SJSA1 (cell line): ENCODE measurements around the gene ILK. TPM values are rescaled to one million over a fixed set of nuclear protein-coding genes. Genes with fewer than 3 reads are reported as not detected.

ENCODE experiments used
- DNase-seq, 2 experiments: peaks; one replicate each; pipeline ENCODE4 v3.0.0-alpha.2; 2015 to 2020; ENCODE audit warnings: low spot score in 2 of 2, low read depth in 1 of 2
- H3K27ac ChIP-seq: fragments of 250-450 bp; sonication (Bioruptor Pico); 2 replicates; pipeline ENCODE4 v1.5.1; 2020; ENCODE audit warnings: mild to moderate bottlenecking, moderate library complexity
- H3K27me3 ChIP-seq: fragments of 250-450 bp; sonication (Bioruptor Pico); replicated peaks from 2 replicates; pipeline ENCODE4 v1.5.1; 2020; ENCODE audit warnings: mild to moderate bottlenecking, moderate library complexity
- H3K36me3 ChIP-seq: fragments of 250-450 bp; sonication (Bioruptor Pico); 2 replicates; pipeline ENCODE4 v1.5.1; 2020; ENCODE audit warnings: mild to moderate bottlenecking
- H3K4me1 ChIP-seq: fragments of 250-450 bp; sonication (Bioruptor Pico); replicated peaks from 2 replicates; pipeline ENCODE4 v1.6.1; 2021; ENCODE audit warnings: mild to moderate bottlenecking
- H3K4me3 ChIP-seq: fragments of 250-450 bp; sonication (Bioruptor Pico); 2 replicates; pipeline ENCODE4 v1.5.1; 2020; ENCODE audit warnings: mild to moderate bottlenecking
- H3K9me3 ChIP-seq: fragments of 250-450 bp; sonication (Bioruptor Pico); replicated peaks from 2 replicates; pipeline ENCODE4 v1.5.1; 2020; ENCODE audit warnings: mild to moderate bottlenecking
- total RNA-seq: library from RNA; depleted of rRNA; stranded (reverse); fragments of >200 nt; shearing (Covaris generic); gene quantifications from 2 replicates; pipeline ENCODE4 v1.2.3, GENCODE V29; 2014

The ILK gene
- total RNA-seq, 1 experiment from 2014 or later = 180 TPM

DNA sequence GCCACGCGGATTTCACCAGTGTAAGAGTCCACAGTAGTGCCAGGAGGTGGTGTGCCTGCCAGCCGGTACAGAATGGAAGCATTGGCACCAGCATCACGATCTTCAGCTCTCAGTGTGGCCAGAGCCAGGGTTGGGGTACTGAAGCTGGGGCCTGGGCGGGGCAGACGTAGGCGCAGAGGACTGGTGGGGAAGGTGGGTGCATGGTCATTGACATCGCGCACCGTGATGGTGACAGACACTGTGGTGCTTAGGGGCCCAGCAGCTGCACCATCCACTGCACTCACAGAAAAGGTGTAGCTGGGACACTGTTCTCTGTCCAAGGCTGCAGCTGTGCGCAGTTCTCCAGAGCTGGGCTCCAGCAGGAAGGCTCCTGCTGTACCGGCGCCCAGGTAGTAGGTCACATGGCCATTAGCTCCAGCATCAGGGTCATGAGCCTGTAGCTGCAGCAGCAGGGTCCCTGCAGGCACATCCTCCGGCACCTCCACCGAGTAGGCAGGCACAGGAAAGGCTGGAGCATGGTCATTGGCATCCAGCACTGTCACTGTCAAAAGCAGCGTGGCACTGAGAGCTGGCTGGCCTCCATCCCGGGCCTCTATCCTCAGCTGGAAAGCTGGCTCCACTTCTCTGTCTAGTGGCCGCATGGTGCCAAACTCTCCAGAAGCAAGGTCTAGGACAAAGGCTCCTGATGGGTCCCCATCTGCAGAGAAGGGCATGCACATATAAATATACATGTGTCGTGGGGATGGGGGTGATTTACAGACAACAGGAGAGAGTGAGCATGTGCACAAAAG, 23.6 kb downstream of the ILK start:
- Histone ChIP-seq H3K27ac (no peak overlapping the region), H3K36me3 (no peaks in the 10 kb centered on the region), H3K9me3 (no peaks in the 10 kb centered on the region), H3K4me1 (no peaks in the 10 kb centered on the region), H3K4me3 (no peak overlapping the region), H3K27me3 (no peaks in the 10 kb centered on the region)
- DNase-seq = no peak

DNA sequence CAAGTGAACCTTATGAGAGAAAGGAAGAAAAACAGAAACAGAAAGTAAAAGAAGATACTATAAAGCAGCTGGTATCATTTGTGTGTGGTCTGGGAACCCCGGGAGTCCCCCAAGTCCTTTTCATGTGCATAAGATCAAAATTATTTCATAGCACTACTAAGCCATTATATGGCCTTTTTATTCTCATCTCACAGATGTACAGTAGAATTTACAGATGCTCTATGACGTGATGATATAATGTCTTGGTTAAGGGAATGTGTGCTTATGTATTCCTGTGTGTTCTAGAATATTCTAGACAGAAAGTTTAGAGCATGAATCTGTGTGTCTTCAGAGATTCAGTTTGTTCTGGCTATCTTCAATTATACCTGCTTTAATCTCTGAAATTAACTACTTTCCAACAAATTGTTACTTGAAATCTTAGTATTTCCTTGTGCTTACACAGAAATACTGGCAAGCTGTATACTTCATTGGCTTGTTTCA, 24.2 kb downstream of the ILK start:
- Histone ChIP-seq H3K9me3 (no peaks in the 10 kb centered on the region), H3K4me3 (no peak overlapping the region), H3K27me3 (no peaks in the 10 kb centered on the region), H3K4me1 (no peaks in the 10 kb centered on the region), H3K36me3 (no peaks in the 10 kb centered on the region), H3K27ac (no peak overlapping the region)
- DNase-seq = no peak

DNA sequence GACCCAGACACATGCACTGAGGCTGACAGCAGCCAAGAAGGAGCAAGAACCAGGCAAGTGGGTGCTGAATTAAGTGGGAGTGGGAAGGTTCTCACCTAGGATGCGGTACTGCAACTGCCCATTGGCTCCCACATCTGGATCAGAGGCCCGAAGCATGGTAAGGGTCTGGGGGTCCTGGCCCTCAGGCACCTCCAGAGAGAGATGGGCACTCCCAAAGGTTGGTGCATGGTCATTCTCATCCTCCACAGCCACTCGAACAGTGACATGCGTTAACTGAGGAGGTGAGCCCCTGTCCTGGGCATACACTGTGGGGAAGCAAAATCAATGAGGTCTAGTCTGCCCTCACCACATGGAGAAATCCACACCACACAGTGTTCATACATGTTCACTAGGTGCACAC, 25.0 kb downstream of the ILK start:
- H3K27me3 ChIP-seq = no peaks in the 10 kb centered on the region
- no peak for DNase-seq
- H3K9me3 ChIP-seq = no peaks in the 10 kb centered on the region
- no peaks in the 10 kb centered on the region for H3K36me3 ChIP-seq
- H3K4me3 ChIP-seq = no peak overlapping the region
- no peaks in the 10 kb centered on the region for H3K4me1 ChIP-seq
- H3K27ac ChIP-seq = no peak overlapping the region

DNA sequence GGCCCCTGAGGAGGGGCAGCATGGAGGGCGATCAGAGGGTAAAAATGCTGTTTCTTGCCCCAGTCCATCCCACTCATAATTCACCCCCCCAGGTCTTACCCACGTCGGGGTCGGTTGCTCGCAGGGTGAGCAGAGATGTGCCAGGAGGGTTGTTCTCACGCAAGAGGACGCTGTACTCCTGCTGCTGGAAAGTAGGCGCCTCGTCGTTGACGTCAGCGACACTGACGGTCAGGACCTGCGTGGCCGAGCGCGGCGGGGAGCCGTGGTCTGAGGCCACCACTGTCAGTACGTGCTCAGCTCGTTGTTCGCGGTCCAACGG, 26.0 kb downstream of the ILK start:
- Histone ChIP-seq H3K27me3 (no peaks in the 10 kb centered on the region), H3K4me1 (no peaks in the 10 kb centered on the region), H3K4me3 (no peak overlapping the region), H3K36me3 (no peaks in the 10 kb centered on the region), H3K9me3 (no peaks in the 10 kb centered on the region), H3K27ac (no peak overlapping the region)
- no peak for DNase-seq

DNA sequence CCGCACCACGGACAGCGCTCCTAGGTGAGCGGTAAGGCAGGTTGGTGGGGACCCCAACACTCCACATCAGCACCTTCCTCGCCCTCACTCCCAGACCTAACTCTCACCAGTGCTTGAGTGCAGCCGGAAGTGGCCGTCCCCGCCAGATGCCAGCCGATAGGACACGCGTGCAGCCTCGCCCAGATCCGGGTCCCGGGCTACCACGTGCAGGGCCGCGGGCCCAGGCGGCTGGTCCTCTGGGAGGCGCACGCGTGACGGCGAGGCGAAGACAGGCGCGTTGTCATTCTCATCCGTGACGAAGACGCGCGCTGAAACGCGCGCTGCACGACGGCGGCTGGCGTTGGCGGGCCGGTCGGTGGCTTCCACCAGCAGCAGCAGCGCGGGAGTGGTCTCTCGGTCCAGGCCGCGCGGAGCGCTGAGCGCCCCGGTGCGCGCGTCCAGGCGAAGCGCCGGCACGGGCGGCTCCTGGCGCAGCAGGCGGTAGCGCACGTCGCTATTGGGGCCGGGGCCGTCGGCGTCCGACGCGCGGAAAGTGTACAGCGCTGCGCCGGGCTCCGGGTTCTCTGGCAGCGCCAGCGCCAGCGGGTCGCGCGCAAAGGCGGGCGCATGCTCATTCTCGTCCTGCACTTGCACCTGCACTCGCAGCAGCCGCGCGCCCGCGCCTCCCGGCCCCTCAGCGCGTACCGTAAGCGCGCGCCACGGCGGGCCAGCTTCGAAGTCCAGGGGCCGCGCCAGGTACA, 26.5 kb downstream of the ILK start:
- no peaks in the 10 kb centered on the region for H3K36me3 ChIP-seq
- DNase-seq = no peak
- no peak overlapping the region for H3K27ac ChIP-seq
- no peak overlapping the region for H3K4me3 ChIP-seq
- no peaks in the 10 kb centered on the region for H3K4me1 ChIP-seq
- no peaks in the 10 kb centered on the region for H3K27me3 ChIP-seq
- H3K9me3 ChIP-seq = no peaks in the 10 kb centered on the region

DNA sequence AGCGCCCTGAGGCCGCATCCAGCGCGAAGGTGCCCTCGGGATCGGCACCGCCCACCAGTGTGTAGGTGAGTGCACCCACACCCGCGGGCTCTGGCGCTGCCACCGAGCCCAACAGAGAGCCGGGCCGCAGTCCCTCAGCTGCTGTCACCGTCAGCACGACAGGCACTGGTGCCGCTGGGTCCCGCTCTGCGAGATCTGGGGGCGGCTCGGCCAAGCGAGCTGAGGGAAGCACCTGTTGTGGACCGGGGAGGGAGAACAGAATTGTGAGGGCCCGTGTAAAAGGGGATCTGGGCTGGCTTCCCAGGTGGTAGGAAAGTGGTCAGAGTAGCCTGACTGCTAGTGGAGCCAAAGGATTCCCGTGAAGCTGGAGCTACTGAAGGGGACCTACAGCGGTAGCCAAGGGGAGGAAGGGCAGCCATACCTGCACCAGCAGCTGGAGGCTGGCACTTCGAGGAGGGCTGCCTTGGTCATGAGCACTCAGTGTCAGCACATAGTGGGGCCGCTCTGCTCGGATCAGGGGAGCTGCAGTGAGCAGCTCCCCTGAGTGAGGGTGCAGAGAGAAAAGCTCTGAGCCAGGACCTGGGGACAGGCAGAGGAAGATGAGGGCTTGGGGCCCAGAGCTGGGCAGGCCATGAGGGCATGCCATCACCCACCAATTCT, 27.2 kb downstream of the ILK start:
- Histone ChIP-seq H3K4me1 (no peaks in the 10 kb centered on the region), H3K27me3 (no peaks in the 10 kb centered on the region), H3K4me3 (no peak overlapping the region), H3K36me3 (no peaks in the 10 kb centered on the region), H3K27ac (no peak overlapping the region), H3K9me3 (no peaks in the 10 kb centered on the region)
- DNase-seq = no peak

DNA sequence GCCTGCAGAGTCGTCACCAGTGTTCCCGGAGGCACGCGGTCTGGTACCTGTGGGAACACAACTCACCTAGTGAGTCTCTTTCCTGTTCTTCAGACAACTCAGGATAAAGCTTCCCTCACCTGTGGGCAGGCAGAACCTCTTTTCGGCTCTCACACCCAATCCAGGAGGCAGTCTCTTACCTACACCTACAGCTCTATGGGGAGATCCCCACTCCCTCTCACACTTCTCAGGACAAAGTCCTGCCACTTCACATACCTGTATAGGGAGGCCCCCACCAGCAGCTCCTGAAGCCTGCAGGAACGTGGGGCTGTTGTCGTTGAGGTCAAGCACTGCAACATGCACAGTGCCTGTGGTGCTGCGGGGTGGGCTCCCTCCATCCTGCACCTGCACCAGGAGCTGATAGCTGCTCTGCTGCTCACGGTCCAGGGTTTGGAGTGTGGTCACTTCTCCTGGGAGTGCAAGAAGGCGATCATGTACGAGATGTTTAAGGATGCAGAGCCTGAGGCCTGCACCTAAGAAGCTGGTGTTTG, 27.9 kb downstream of the ILK start:
- no peaks in the 10 kb centered on the region for H3K4me1 ChIP-seq
- H3K4me3 ChIP-seq = no peak overlapping the region
- H3K36me3 ChIP-seq = no peaks in the 10 kb centered on the region
- DNase-seq = no peak
- H3K27me3 ChIP-seq = no peaks in the 10 kb centered on the region
- no peaks in the 10 kb centered on the region for H3K9me3 ChIP-seq
- H3K27ac ChIP-seq = no peak overlapping the region

DNA sequence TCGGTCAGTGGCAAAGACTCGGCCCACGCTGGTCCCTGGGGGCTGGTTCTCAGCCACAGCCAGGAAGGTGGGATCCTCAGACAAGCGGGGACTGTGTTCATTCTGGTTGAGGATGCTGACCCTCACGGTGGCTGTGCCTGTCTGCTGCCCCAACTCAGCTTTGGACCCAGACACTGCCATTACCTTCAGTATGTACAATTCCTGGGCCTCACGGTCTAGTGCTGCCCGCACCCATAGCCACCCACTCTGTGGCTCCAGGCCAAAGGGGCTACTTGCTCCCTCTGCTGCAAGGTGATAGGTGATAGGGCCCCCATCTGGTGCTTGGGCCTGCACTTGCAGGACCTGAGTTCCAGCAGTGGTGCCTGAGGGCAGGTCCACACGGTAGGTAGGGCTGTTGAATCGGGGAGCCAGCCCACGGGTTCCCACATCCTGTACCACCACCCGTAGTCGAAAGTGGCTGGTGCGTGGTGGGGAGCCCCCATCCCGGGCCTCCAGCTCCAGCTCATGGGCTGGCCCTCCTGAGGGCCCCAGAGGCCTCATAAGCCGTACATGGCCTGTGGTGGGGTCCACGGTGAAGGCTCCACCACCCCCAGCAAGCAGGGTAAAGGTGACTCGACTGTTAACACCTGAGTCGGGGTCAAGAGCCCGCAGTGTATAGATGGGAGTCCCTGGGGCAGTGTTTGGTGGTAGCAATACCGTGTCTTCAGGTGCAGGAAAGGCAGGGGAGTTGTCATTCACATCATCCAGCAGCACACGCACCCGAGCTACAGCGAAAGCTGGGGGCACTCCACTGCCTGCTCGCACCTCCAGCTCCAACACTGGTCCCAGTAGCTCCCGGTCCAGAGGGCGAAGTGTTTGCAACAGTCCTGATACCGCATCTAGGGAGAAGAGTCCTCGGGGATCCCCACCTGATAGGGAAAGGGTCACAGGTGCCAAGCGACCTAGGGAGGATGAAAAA, 28.8 kb downstream of the ILK start:
- no peak for DNase-seq
- Histone ChIP-seq H3K27me3 (no peaks in the 10 kb centered on the region), H3K36me3 (no peaks in the 10 kb centered on the region)

DNA sequence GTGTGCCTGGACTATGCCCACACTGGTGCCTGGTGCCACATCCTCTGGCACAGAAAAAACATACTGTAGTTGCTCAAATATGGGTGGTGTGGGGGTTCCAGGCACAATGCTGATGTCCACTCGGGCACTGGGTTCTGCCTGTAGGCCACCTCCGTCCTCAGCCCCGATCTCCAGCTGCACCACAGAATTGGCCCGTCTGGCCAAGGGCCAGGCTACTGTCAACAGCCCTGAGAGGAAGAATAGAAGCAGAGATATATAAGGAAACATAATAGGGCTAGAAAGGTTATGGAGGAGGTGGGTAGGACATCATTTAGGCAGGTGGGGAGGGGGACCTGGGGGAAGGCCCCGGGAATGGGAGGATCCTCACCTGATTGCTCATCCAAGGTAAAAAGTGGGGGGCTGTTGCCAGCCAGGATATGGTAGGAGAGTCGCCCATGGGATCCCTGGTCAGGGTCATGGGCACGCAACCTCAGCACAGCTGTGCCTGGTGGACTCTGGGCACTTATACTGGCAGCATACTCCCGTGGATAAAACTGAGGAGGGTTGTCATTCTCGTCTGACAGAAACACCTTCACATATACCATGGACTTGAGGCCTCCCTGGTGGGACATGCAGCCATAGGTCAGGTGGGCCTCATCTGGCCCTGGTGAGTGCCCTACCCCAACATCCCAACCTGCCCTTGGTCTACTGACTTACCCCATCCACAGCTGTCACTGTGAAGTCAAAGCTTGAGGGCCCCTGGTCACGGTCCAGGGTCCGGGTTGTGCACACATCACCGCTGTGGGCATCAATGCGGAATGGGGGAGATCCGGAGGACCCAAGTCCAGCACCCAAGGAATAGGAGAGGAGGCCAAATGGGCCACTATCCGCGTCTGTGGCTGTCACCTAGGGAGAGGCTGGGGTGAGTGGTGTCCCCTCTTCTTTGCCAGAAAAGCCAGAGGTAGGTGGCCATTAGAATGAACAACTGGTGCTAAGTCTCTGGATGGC, 30.1 kb downstream of the ILK start:
- no peak for DNase-seq
- Histone ChIP-seq H3K4me3 (no peak overlapping the region), H3K36me3 (no peaks in the 10 kb centered on the region), H3K27me3 (no peaks in the 10 kb centered on the region), H3K4me1 (no peaks in the 10 kb centered on the region), H3K27ac (no peak overlapping the region), H3K9me3 (no peaks in the 10 kb centered on the region)

More for the DNA sequence above, 28.8 kb downstream of the ILK start:
- Histone ChIP-seq H3K27ac (no peak overlapping the region), H3K9me3 (no peaks in the 10 kb centered on the region), H3K4me3 (no peak overlapping the region), H3K4me1 (no peaks in the 10 kb centered on the region)

DNA sequence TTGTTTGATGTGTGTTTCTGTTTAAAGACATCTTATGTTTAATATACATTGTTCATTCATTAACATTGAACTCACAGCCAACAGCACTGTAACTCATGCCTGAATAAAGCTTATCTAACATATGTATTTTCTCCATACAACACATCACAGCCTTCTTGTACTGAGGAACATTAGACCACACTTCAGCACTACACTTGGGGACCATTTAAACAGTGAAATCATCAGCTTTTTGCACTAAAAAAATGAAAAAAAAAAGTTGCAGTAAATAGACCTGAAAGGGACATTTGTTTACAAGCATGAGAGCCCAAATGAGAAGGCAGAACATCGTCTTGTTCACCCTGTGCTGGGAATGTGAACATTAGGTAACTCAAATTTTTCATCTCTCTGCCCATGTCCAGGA, 31.0 kb downstream of the ILK start:
- H3K9me3 ChIP-seq = no peaks in the 10 kb centered on the region
- H3K4me1 ChIP-seq = no peaks in the 10 kb centered on the region
- no peaks in the 10 kb centered on the region for H3K27me3 ChIP-seq
- no peak for DNase-seq
- no peak overlapping the region for H3K4me3 ChIP-seq
- no peaks in the 10 kb centered on the region for H3K36me3 ChIP-seq
- no peak overlapping the region for H3K27ac ChIP-seq

DNA sequence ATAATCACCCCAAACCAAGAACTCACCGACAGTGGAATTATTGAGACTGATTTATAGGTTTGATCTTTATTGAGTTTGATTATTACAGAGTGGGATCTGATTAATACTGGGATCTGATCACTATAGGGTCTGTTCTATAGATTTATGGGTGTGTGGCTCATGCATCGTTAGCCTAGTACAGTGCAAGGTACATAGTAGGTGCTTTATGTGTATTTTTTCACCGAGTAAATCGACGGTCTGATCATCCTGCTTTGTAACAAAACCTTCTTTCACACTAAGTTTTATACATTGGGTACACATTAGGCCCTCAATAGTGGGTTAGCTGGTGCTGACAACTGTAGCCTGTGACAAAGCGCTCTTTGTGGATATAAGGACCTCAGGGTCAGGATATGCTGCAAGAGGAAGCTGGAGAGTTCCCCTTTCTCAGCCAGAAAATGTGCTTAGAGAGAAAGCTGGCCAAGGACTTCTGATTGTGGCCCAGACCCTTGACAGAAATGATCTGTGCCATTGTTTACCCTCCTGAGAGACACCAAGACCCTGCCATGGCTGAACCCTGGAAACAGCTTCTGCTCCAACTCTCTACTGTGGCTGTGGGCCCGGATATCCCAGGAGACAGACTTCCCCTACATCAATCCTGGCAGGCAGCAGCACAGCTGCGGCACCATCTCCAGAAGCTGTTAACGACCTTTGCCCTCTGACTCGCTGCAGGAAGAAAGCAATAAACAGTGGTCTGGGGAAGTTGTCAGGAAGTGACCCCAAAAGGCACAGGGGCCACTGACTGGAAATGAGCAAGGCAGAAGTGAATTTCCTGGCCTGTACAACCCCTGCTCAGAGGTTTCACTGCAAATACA, 31.7 kb downstream of the ILK start:
- no peaks in the 10 kb centered on the region for H3K4me1 ChIP-seq
- H3K36me3 ChIP-seq = no peaks in the 10 kb centered on the region
- H3K9me3 ChIP-seq = no peaks in the 10 kb centered on the region
- DNase-seq = no peak
- no peaks in the 10 kb centered on the region for H3K27me3 ChIP-seq
- H3K27ac ChIP-seq = no peak overlapping the region
- no peak overlapping the region for H3K4me3 ChIP-seq

DNA sequence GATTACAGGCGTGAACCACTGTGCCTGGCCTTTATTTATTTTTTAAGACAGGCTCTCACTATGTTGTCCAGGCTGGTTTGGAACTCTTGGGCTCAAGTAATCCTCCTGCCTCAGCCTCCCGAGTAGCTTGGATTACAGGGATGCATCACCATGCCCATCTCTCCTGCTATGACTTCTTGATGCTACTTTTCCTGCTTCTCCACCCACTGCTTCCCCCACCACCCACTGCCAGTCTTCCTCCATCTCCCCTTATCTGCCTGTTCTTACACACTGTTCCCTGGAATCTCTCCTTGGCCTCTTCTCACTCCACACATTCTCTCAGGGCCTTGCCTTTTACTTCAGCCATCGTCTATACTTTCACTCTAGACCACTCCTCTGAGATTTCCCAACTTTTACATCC, 32.9 kb downstream of the ILK start:
- no peak overlapping the region for H3K4me3 ChIP-seq
- no peaks in the 10 kb centered on the region for H3K36me3 ChIP-seq
- no peaks in the 10 kb centered on the region for H3K4me1 ChIP-seq
- DNase-seq = no peak
- H3K27me3 ChIP-seq = no peaks in the 10 kb centered on the region
- no peak overlapping the region for H3K27ac ChIP-seq
- no peaks in the 10 kb centered on the region for H3K9me3 ChIP-seq
